Breast epithelium (tissue), 4 donors: Measurements from ENCODE around the gene VEPH1. TPM values are rescaled to one million over a fixed set of nuclear protein-coding genes. Genes with fewer than 3 reads are reported as not detected.

Source experiments
- DNase-seq, 2 donors: peaks; one replicate each; pipeline ENCODE4 v3.0.0-alpha.2; 2019; ENCODE audit warnings: low spot score in 2 of 2
- H3K27ac ChIP-seq, 2 donors: fragments of 200-600 bp; sonication (generic) in 1 of 2; one replicate each; pipeline ENCODE4 v1.5.1; 2016 to 2019; ENCODE audit warnings: mild to moderate bottlenecking in 1 of 2
- H3K27me3 ChIP-seq, 2 donors: fragments of 200-600 bp; sonication (generic) in 1 of 2; one replicate each; pipeline versions ENCODE4 v1.5.1 to v1.6.0; 2017 to 2019; ENCODE audit warnings: control low read depth in 1 of 2, mild to moderate bottlenecking in 1 of 2
- H3K36me3 ChIP-seq: fragments of 200-600 bp; one replicate; pipeline ENCODE4 v1.5.1; 2019
- H3K4me1 ChIP-seq, 2 donors: fragments of 200-600 bp; sonication (generic); one replicate each; pipeline ENCODE4 v1.5.1; 2016 to 2019; ENCODE audit warnings: control low read depth in 1 of 2
- H3K4me3 ChIP-seq, 3 donors: fragments of 200-600 bp; sonication (generic); 1 replicate in 2 of 3; 2 replicates in 1 of 3; pipeline ENCODE4 v1.5.1; 2016 to 2019; ENCODE audit warnings: mild to moderate bottlenecking in 3 of 3, moderate library complexity in 2 of 3
- H3K9me3 ChIP-seq, 2 donors: fragments of 200-600 bp; sonication (generic) in 1 of 2; one replicate each; pipeline ENCODE4 v1.5.1; 2016 to 2019; ENCODE audit warnings: control low read depth in 1 of 2
- POLR2A ChIP-seq: fragments of 450-650 bp; IDR thresholded peaks from one replicate; pipeline ENCODE4 v1.6.1; 2016; ENCODE audit warnings: antibody characterized with exemption, mild to moderate bottlenecking, moderate library complexity
- POLR2AphosphoS5 ChIP-seq, 3 donors: sonication (generic); formaldehyde crosslinking; IDR thresholded peaks; one replicate each; pipeline ENCODE4 v1.6.1; 2017; ENCODE audit warnings: antibody characterized with exemption in 3 of 3
- intact Hi-C: fragments of 100-400 bp; cut with DNase I; formaldehyde crosslinking; loops from one replicate; pipeline ENCODE4 v1.15.1; 2023; ENCODE audit warnings: low total_unique reads
- total RNA-seq, 3 donors: library from RNA; depleted of rRNA; stranded (reverse); fragments of >200 nt; gene quantifications; one replicate each; pipeline ENCODE4 v1.1.0, GENCODE V29; 2016
- TF ChIP-seq, protein P1 (sequence below), 3 donors: fragments of 450-650 bp; IDR thresholded peaks; one replicate each; pipeline ENCODE4 v1.5.1; 2016 to 2017; ENCODE audit warnings: antibody characterized with exemption in 3 of 3, mild to moderate bottlenecking in 3 of 3, moderate library complexity in 3 of 3

The VEPH1 gene
- total RNA-seq, 3 donors from 2014 or later, result under 0.01 to 20.9 (median 8.8) TPM

GRCh38 chr3:157453824-157454223, 49.4 kb downstream of the VEPH1 start:
- no peaks in the 10 kb centered on the region for H3K4me1 ChIP-seq
- H3K4me3 ChIP-seq, result no peak overlapping the region
- intact Hi-C loops, result no loop called here
- DNase-seq, result no peak
- H3K9me3 ChIP-seq, result no peaks in the 10 kb centered on the region
- no peak overlapping the region for H3K27ac ChIP-seq
- H3K36me3 ChIP-seq, result no peaks in the 10 kb centered on the region
- TF ChIP-seq, protein P1, sequence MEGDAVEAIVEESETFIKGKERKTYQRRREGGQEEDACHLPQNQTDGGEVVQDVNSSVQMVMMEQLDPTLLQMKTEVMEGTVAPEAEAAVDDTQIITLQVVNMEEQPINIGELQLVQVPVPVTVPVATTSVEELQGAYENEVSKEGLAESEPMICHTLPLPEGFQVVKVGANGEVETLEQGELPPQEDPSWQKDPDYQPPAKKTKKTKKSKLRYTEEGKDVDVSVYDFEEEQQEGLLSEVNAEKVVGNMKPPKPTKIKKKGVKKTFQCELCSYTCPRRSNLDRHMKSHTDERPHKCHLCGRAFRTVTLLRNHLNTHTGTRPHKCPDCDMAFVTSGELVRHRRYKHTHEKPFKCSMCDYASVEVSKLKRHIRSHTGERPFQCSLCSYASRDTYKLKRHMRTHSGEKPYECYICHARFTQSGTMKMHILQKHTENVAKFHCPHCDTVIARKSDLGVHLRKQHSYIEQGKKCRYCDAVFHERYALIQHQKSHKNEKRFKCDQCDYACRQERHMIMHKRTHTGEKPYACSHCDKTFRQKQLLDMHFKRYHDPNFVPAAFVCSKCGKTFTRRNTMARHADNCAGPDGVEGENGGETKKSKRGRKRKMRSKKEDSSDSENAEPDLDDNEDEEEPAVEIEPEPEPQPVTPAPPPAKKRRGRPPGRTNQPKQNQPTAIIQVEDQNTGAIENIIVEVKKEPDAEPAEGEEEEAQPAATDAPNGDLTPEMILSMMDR (IDR thresholded peaks at IDR 0.05), result no peak
- TF ChIP-seq POLR2AphosphoS5 (IDR thresholded peaks at IDR 0.05), result no peak
- TF ChIP-seq POLR2A, result no peak
- no peaks in the 10 kb centered on the region for H3K27me3 ChIP-seq

- H3K4me3 ChIP-seq, result no peak overlapping the region
- no peak overlapping the region for H3K27ac ChIP-seq
- no peaks in the 10 kb centered on the region for H3K27me3 ChIP-seq
- DNase-seq, result no peak
- TF ChIP-seq POLR2AphosphoS5 (IDR thresholded peaks at IDR 0.05) (no peak), POLR2A (no peak)
- TF ChIP-seq, protein P1 (IDR thresholded peaks at IDR 0.05), result no peak
- H3K9me3 ChIP-seq, result no peaks in the 10 kb centered on the region
- intact Hi-C loops, result no loop called here
- H3K36me3 ChIP-seq, result no peaks in the 10 kb centered on the region
- no peaks in the 10 kb centered on the region for H3K4me1 ChIP-seq
Observed at GRCh38 chr3:157452097-157452496, 51.1 kb downstream of the VEPH1 start.

- H3K4me3 ChIP-seq, result no peak overlapping the region
- no peaks in the 10 kb centered on the region for H3K9me3 ChIP-seq
- H3K27ac ChIP-seq, result no peak overlapping the region
- intact Hi-C loops, result no loop called here
- no peaks in the 10 kb centered on the region for H3K36me3 ChIP-seq
- TF ChIP-seq, protein P1 (IDR thresholded peaks at IDR 0.05), result peak in 2 of 3 donors; percentile 26 to 29
- TF ChIP-seq POLR2AphosphoS5 (IDR thresholded peaks at IDR 0.05), result no peak
- no peak for TF ChIP-seq POLR2A
- H3K27me3 ChIP-seq, result no peaks in the 10 kb centered on the region
- DNase-seq, result no peak
- no peaks in the 10 kb centered on the region for H3K4me1 ChIP-seq
Observed at GRCh38 chr3:157447026-157447694, 56.1 kb downstream of the VEPH1 start.

DNA sequence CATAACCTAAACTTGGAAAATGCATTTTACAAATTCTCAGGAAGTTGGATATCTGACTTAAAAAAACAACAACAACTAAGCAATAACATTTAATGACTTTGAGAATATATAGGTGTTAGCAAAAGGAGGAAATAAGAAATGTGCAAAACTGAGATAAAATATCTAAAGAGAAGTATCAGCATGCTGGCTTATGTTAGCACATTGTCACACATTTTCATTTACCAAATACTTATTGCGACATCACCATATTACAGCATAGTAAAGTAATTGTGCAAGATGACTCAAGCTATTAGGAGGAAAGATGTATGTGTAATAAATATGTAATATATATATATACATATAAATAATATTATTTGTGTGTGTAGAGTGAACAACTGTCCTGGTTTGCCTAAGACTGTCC, 57.4 kb downstream of the VEPH1 start:
- Histone ChIP-seq H3K4me1 (no peaks in the 10 kb centered on the region), H3K9me3 (no peaks in the 10 kb centered on the region), H3K27ac (no peak overlapping the region), H3K4me3 (no peak overlapping the region), H3K27me3 (no peaks in the 10 kb centered on the region), H3K36me3 (no peaks in the 10 kb centered on the region)
- TF ChIP-seq POLR2A, result no peak
- TF ChIP-seq, protein P1 (IDR thresholded peaks at IDR 0.05), result no peak
- no peak for TF ChIP-seq POLR2AphosphoS5 (IDR thresholded peaks at IDR 0.05)
- intact Hi-C loops, result no loop called here
- no peak for DNase-seq

- Histone ChIP-seq H3K36me3 (no peaks in the 10 kb centered on the region), H3K27me3 (no peaks in the 10 kb centered on the region), H3K4me3 (no peak overlapping the region), H3K4me1 (no peaks in the 10 kb centered on the region), H3K9me3 (no peaks in the 10 kb centered on the region), H3K27ac (no peak overlapping the region)
- TF ChIP-seq, protein P1 (IDR thresholded peaks at IDR 0.05), result no peak
- TF ChIP-seq POLR2AphosphoS5 (IDR thresholded peaks at IDR 0.05) (no peak), POLR2A (no peak)
- intact Hi-C loops, result no loop called here
- DNase-seq, result no peak
Observed at GRCh38 chr3:157444797-157445184, 58.4 kb downstream of the VEPH1 start.
